ENCODE results near the gene ROMO1.
A peak's percentile ranks its signal among the peaks of the same experiment; 100 is the strongest.
"Not testable (repeated sequence)": the region's sequence is repeated elsewhere in the genome, so short reads cannot be mapped to it uniquely, and the experiment has no call there.

ROMO1 gene

GRCh38 chr20:35739294-35740163 lies 40.3 kb downstream of the ROMO1 start:
- DNase-seq (ENCODE audit: low read depth), result no peak
- peak; percentile 40 for TF ChIP-seq CTCF (IDR thresholded peaks at IDR 0.05; ENCODE audit: control insufficient read depth, extremely low read depth, insufficient read depth)
- H3K4me3 ChIP-seq (ENCODE audit: low read depth, low read length), result peak overlapping the region; percentile 86; the same call in 1 of the 2 replicates

GRCh38 chr20:35741892-35742740 lies 42.9 kb downstream of the ROMO1 start, which contains the start of gene RBM39:
Gene RBM39, minus strand, starts transcription at chr20:35742260. Its CDS starts 1,386 bp downstream, at chr20:35740874.
- H3K4me3 ChIP-seq (ENCODE audit: low read depth, low read length), result peak within 1 kb of the TSS; percentile 86
- peak; percentile 99 for DNase-seq (ENCODE audit: low read depth)
- 0 out of 2 replicates have a peak, but pooled peaks have one; percentile 14 for TF ChIP-seq CTCF (IDR thresholded peaks at IDR 0.05; ENCODE audit: control insufficient read depth, extremely low read depth, insufficient read depth)

- peak overlapping the region; percentile 86 for H3K4me3 ChIP-seq (ENCODE audit: low read depth, low read length)
- no peak for TF ChIP-seq CTCF (IDR thresholded peaks at IDR 0.05; ENCODE audit: control insufficient read depth, extremely low read depth, insufficient read depth)
- no peak for DNase-seq (ENCODE audit: low read depth)
Measured at GRCh38 chr20:35742741-35743523, 43.7 kb downstream of the ROMO1 start.

- DNase-seq (ENCODE audit: low read depth), result no peak
- peak overlapping the region; percentile 86; the same call in 1 of the 2 replicates for H3K4me3 ChIP-seq (ENCODE audit: low read depth, low read length)
- TF ChIP-seq CTCF (IDR thresholded peaks at IDR 0.05; ENCODE audit: control insufficient read depth, extremely low read depth, insufficient read depth), result no peak
Measured at GRCh38 chr20:35743693-35744491, 44.7 kb downstream of the ROMO1 start.

GRCh38 chr20:35744492-35744841 lies 45.3 kb downstream of the ROMO1 start:
- H3K4me3 ChIP-seq (ENCODE audit: low read depth, low read length); DNase-seq (ENCODE audit: low read depth): not testable (repeated sequence)
